ENCODE measurements around the gene HAUS3. TPM values are rescaled to one million over a fixed set of nuclear protein-coding genes. Genes with fewer than 3 reads are reported as not detected.

Gene HAUS3
- total RNA-seq, 4 donors from 2014 or later, result 8.9 to 13.0 (median 10.7) TPM

- no peak for TF ChIP-seq POLR2A (IDR thresholded peaks at IDR 0.05)
- TF ChIP-seq, protein P1, sequence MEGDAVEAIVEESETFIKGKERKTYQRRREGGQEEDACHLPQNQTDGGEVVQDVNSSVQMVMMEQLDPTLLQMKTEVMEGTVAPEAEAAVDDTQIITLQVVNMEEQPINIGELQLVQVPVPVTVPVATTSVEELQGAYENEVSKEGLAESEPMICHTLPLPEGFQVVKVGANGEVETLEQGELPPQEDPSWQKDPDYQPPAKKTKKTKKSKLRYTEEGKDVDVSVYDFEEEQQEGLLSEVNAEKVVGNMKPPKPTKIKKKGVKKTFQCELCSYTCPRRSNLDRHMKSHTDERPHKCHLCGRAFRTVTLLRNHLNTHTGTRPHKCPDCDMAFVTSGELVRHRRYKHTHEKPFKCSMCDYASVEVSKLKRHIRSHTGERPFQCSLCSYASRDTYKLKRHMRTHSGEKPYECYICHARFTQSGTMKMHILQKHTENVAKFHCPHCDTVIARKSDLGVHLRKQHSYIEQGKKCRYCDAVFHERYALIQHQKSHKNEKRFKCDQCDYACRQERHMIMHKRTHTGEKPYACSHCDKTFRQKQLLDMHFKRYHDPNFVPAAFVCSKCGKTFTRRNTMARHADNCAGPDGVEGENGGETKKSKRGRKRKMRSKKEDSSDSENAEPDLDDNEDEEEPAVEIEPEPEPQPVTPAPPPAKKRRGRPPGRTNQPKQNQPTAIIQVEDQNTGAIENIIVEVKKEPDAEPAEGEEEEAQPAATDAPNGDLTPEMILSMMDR (IDR thresholded peaks at IDR 0.05), result no peak
- Histone ChIP-seq H3K27me3 (no peaks in the 10 kb centered on the region), H3K4me1 (peaks cover 24 to 59% (median 30%) of the 10 kb centered on the region in 3 donors), H3K4me3 (no peak overlapping the region), H3K9me3 (no peaks in the 10 kb centered on the region), H3K27ac (no peak overlapping the region), H3K36me3 (peaks cover 13 to 85% (median 34%) of the 10 kb centered on the region in 3 donors)
- WGBS, 2 donors, result 80 to 92% methylated on average over 1 to 4 of the region's 12 CpGs
- intact Hi-C loops (cut with DNase I), result loop anchor here (10.0 kb wide), 1 partner anchor 162 kb away; the partner anchor contains the start of genes CFAP99 and ZFYVE28
- no peak for DNase-seq
These were observed 10.7 kb upstream of the HAUS3 start for GRCh38 chr4:2252530-2253091.

DNA sequence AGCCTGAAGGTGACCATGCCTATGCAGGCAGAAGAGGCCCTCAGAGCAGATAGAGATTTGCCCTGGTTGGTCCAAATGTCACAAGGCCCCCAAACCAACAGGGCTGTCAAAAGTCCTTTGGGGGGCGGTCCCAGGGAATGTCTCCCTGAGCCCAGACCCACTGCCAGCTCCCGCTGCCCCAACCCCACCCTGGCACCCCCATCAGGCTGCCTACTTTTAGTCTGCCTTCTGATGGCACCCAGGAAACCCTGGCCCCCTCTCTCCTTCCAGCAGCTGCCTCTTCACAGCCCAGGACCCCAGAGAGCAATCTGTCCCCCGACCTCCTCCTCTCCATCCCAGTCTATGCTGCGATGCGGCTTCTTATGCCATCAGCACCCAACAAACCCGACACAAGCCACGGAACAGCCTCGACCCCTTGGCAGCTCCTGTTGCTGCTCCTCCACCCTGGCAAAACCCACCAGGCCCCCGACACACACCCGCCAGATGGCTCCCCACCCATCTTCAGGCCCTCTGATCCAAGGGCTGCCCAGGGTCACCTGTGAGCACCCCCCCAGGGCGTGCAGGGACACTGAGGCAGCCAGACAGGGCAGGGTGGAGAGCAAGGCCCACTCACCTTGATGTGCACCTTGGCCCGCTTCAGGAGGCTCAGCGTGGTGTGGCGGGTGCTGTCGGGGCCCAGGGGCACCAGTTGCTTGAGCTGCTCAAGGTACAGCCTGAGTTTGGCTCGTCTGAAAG, 10.0 kb upstream of the HAUS3 start:
- no peak for DNase-seq
- intact Hi-C loops (cut with DNase I), result loop anchor here (10.0 kb wide), 1 partner anchor 163 kb away; the partner anchor contains the start of genes CFAP99 and ZFYVE28
- Histone ChIP-seq H3K36me3 (peaks cover 13 to 85% (median 34%) of the 10 kb centered on the region in 3 donors), H3K27ac (no peak overlapping the region), H3K9me3 (no peaks in the 10 kb centered on the region), H3K27me3 (no peaks in the 10 kb centered on the region), H3K4me1 (peaks cover 18 to 52% (median 24%) of the 10 kb centered on the region in 3 donors), H3K4me3 (no peak overlapping the region)
- WGBS, 2 donors, result 91 to 92% methylated on average over 2 to 8 of the region's 16 CpGs
- TF ChIP-seq, protein P1 (IDR thresholded peaks at IDR 0.05), result no peak
- no peak for TF ChIP-seq POLR2A (IDR thresholded peaks at IDR 0.05)

- Histone ChIP-seq H3K36me3 (peaks cover 13 to 87% (median 34%) of the 10 kb centered on the region in 3 donors), H3K9me3 (no peaks in the 10 kb centered on the region), H3K4me1 (peaks cover 11 to 47% (median 16%) of the 10 kb centered on the region in 3 donors), H3K27me3 (no peaks in the 10 kb centered on the region), H3K27ac (no peak overlapping the region), H3K4me3 (no peak overlapping the region)
- intact Hi-C loops (cut with DNase I), result loop anchor here (10.0 kb wide), 1 partner anchor 164 kb away; the partner anchor contains the start of genes CFAP99 and ZFYVE28
- no peak for DNase-seq
- 88 to 92% methylated on average over 10 to 14 of the region's 25 CpGs for WGBS, 2 donors
- TF ChIP-seq, protein P1 (IDR thresholded peaks at IDR 0.05), result no peak
- TF ChIP-seq POLR2A (IDR thresholded peaks at IDR 0.05), result no peak
These were observed 9.3 kb upstream of the HAUS3 start for GRCh38 chr4:2251073-2251794.

GRCh38 chr4:2250357-2251072, 8.6 kb upstream of the HAUS3 start:
- Histone ChIP-seq H3K27ac (no peak overlapping the region), H3K27me3 (no peaks in the 10 kb centered on the region), H3K4me3 (no peak overlapping the region), H3K4me1 (peaks cover 10 to 47% (median 12%) of the 10 kb centered on the region in 3 donors), H3K36me3 (peaks cover 13 to 90% (median 34%) of the 10 kb centered on the region in 3 donors), H3K9me3 (no peaks in the 10 kb centered on the region)
- TF ChIP-seq, protein P1 (IDR thresholded peaks at IDR 0.05), result no peak
- TF ChIP-seq POLR2A (IDR thresholded peaks at IDR 0.05), result no peak
- WGBS, 2 donors, result 91 to 94% methylated on average over 3 to 6 of the region's 30 CpGs
- DNase-seq, result no peak
- intact Hi-C loops (cut with DNase I), result loop anchor here (10.0 kb wide), 1 partner anchor 164 kb away; the partner anchor contains the start of genes CFAP99 and ZFYVE28

All from esophagus squamous epithelium (tissue), 5 donors.